IMR-90 (cell line): ENCODE results near the gene GNA14. TPM values are rescaled to one million over a fixed set of nuclear protein-coding genes. Genes with fewer than 3 reads are reported as not detected.

ENCODE experiments used
- ATAC-seq: fragments of 200-7000 bp; cut with Tn5 transposase; 2 replicates; pipeline ENCODE4 v1.9.1; 2020; ENCODE audit warnings: low read depth, mild to moderate bottlenecking, moderate library complexity
- BruUV-seq: library from RNA; stranded (reverse); fragments of 400-500 nt; replicated peaks from 2 replicates; lab custom pipeline; 2021; lab: Mats Ljungman, UMichigan
- CTCF ChIA-PET: fragments of 300-600 bp; formaldehyde crosslinking; extraction: SDS; loops from one replicate; lab custom pipeline; 2021; ENCODE audit warnings: antibody characterized with exemption; lab: Yijun Ruan, JAX
- POLR2A ChIA-PET: fragments of 300-600 bp; sonication (Branson Sonifier 250); formaldehyde crosslinking; loops from one replicate; lab custom pipeline; 2022; ENCODE audit warnings: antibody characterized with exemption; ENCODE audit not compliant: unreplicated experiment; lab: Charles Lee
- DNase-seq: peaks from one replicate; pipeline ENCODE4 v3.0.0; 2013
- H2AFZ ChIP-seq: replicated peaks from 2 replicates; pipeline ENCODE3; 2013; ENCODE audit warnings: low read length, mild to moderate bottlenecking; ENCODE audit not compliant: poor library complexity
- H2AK5ac ChIP-seq: 2 replicates; pipeline ENCODE4 v1.6.1; 2013; ENCODE audit warnings: low read depth, low read length, inconsistent platforms
- H2AK9ac ChIP-seq: replicated peaks from 2 replicates; pipeline ENCODE3; 2013; ENCODE audit warnings: mild to moderate bottlenecking, low read depth, low read length, moderate library complexity; ENCODE audit not compliant: poor library complexity
- H2BK120ac ChIP-seq: 2 replicates; pipeline ENCODE4 v1.6.1; 2013; ENCODE audit warnings: low read depth, low read length, inconsistent platforms
- H2BK15ac ChIP-seq: 3 replicates; pipeline ENCODE4 v1.6.1; 2013; ENCODE audit warnings: low read depth, low read length, inconsistent platforms
- H2BK20ac ChIP-seq: 2 replicates; pipeline ENCODE4 v1.6.1; 2013; ENCODE audit warnings: low read depth, mild to moderate bottlenecking, inconsistent platforms, low read length, moderate library complexity
- H2BK5ac ChIP-seq: 2 replicates; pipeline ENCODE4 v1.6.1; 2013; ENCODE audit warnings: mild to moderate bottlenecking, low read depth, low read length, inconsistent platforms; ENCODE audit not compliant: poor library complexity, severe bottlenecking
- H3K14ac ChIP-seq: replicated peaks from 2 replicates; pipeline ENCODE4 v1.6.1; 2013; ENCODE audit warnings: low read depth, low read length, inconsistent platforms
- H3K18ac ChIP-seq: 2 replicates; pipeline ENCODE4 v1.6.1; 2013; ENCODE audit warnings: low read depth, low read length, control low read depth
- H3K23ac ChIP-seq: 2 replicates; pipeline ENCODE4 v1.6.1; 2013; ENCODE audit warnings: low read depth, low read length, inconsistent platforms
- H3K27ac ChIP-seq: 2 replicates; pipeline ENCODE4 v1.5.1; 2013; ENCODE audit warnings: mild to moderate bottlenecking, control low read depth, low read length; ENCODE audit not compliant: insufficient read depth
- H3K27me3 ChIP-seq: 2 replicates; pipeline ENCODE4 v1.6.1; 2013; ENCODE audit warnings: low read length; ENCODE audit not compliant: control insufficient read depth, insufficient read depth
- H3K36me3 ChIP-seq: 2 replicates; pipeline ENCODE4 v1.6.1; 2013; ENCODE audit warnings: low read length, mixed read lengths; ENCODE audit not compliant: control insufficient read depth, insufficient read depth
- H3K4ac ChIP-seq: 2 replicates; pipeline ENCODE4 v1.6.1; 2013; ENCODE audit warnings: low read depth, low read length, inconsistent platforms
- H3K4me1 ChIP-seq: 2 replicates; pipeline ENCODE4 v1.6.1; 2013; ENCODE audit warnings: low read length, mixed read lengths; ENCODE audit not compliant: control insufficient read depth, insufficient read depth
- H3K4me2 ChIP-seq: 2 replicates; pipeline ENCODE4 v1.6.1; 2013; ENCODE audit warnings: low read depth, mild to moderate bottlenecking, control low read depth, low read length, moderate library complexity
- H3K4me3 ChIP-seq: 2 replicates; pipeline ENCODE4 v1.5.1; 2013; ENCODE audit warnings: low read depth, mild to moderate bottlenecking, control low read depth, low read length, moderate library complexity; ENCODE audit not compliant: insufficient read depth
- H3K56ac ChIP-seq: 2 replicates; pipeline ENCODE4 v1.6.1; 2013; ENCODE audit warnings: low read length, inconsistent platforms; ENCODE audit not compliant: insufficient read depth; ENCODE audit errors: extremely low read depth
- H3K79me1 ChIP-seq, 2 experiments: 2 replicates each; pipeline ENCODE4 v1.6.1; 2013; ENCODE audit warnings: low read length in 2 of 2, inconsistent platforms in 1 of 2, low read depth in 1 of 2
- H3K9ac ChIP-seq: 2 replicates; pipeline ENCODE4 v1.6.1; 2013; ENCODE audit warnings: low read depth, low read length, control low read depth
- H3K9me1 ChIP-seq: 2 replicates; pipeline ENCODE4 v1.6.1; 2013; ENCODE audit warnings: low read length, inconsistent platforms; ENCODE audit not compliant: insufficient read depth
- H3K9me3 ChIP-seq: 2 replicates; pipeline ENCODE4 v1.6.1; 2013; ENCODE audit warnings: low read length; ENCODE audit not compliant: control insufficient read depth, insufficient read depth
- H4K20me1 ChIP-seq: 2 replicates; pipeline ENCODE4 v1.6.1; 2013; ENCODE audit warnings: low read length, inconsistent platforms; ENCODE audit not compliant: insufficient read depth
- H4K5ac ChIP-seq: 2 replicates; pipeline ENCODE4 v1.6.1; 2013; ENCODE audit warnings: mild to moderate bottlenecking, low read depth, low read length, control low read depth
- H4K8ac ChIP-seq, 2 experiments: 2 replicates each; pipeline ENCODE4 v1.6.1; 2013; ENCODE audit warnings: low read depth in 2 of 2, low read length in 2 of 2, control low read depth in 1 of 2, inconsistent platforms in 1 of 2
- H4K91ac ChIP-seq: 2 replicates; pipeline ENCODE4 v1.6.1; 2013; ENCODE audit warnings: low read depth, low read length, inconsistent platforms; ENCODE audit not compliant: insufficient read depth
- BHLHE40 ChIP-seq: fragments of 150-350 bp; IDR thresholded peaks from 2 replicates; pipeline ENCODE4 v1.6.1; 2016; ENCODE audit warnings: mild to moderate bottlenecking, low read depth, low read length
- CEBPB ChIP-seq: IDR thresholded peaks from 2 replicates; pipeline ENCODE4 v1.6.1; 2012; ENCODE audit warnings: low read depth, low read length, improper control_type of control experiment
- CTCF ChIP-seq: conservative IDR thresholded peaks from 2 replicates; pipeline ENCODE4 v1.5.1; 2012; ENCODE audit warnings: mild to moderate bottlenecking, low read depth, low read length, improper control_type of control experiment
- ELK1 ChIP-seq: fragments of 150-350 bp; IDR thresholded peaks from 2 replicates; pipeline ENCODE4 v1.6.1; 2016; ENCODE audit warnings: low read depth, mild to moderate bottlenecking, low read length, moderate library complexity, borderline replicate concordance
- FOS ChIP-seq: fragments of 150-350 bp; IDR thresholded peaks from 2 replicates; pipeline ENCODE4 v1.6.1; 2016; ENCODE audit warnings: low read depth, low read length
- MAFK ChIP-seq: IDR thresholded peaks from 2 replicates; pipeline ENCODE4 v1.6.1; 2012; ENCODE audit warnings: low read depth, low read length, improper control_type of control experiment
- MAZ ChIP-seq: IDR thresholded peaks from 2 replicates; pipeline ENCODE4 v1.6.1; 2012; ENCODE audit warnings: low read depth, mild to moderate bottlenecking, low read length, improper control_type of control experiment, moderate library complexity, borderline replicate concordance
- NFE2L2 ChIP-seq: fragments of 150-350 bp; IDR thresholded peaks from 2 replicates; pipeline ENCODE4 v1.6.1; 2016; ENCODE audit warnings: low read depth, mild to moderate bottlenecking, low read length
- POLR2A ChIP-seq: IDR thresholded peaks from 2 replicates; pipeline ENCODE4 v1.6.1; 2012; ENCODE audit warnings: mild to moderate bottlenecking, low read depth, low read length
- RAD21 ChIP-seq: IDR thresholded peaks from 2 replicates; pipeline ENCODE4 v1.6.1; 2012; ENCODE audit warnings: low read length, improper control_type of control experiment
- RCOR1 ChIP-seq: IDR thresholded peaks from 2 replicates; pipeline ENCODE4 v1.6.1; 2012; ENCODE audit warnings: mild to moderate bottlenecking, low read length, improper control_type of control experiment; ENCODE audit not compliant: insufficient replicate concordance
- USF2 ChIP-seq: fragments of 150-350 bp; IDR thresholded peaks from 2 replicates; pipeline ENCODE4 v1.6.1; 2017; ENCODE audit warnings: mild to moderate bottlenecking, antibody characterized with exemption, low read length, low read depth
- whole genome bisulfite sequencing, 2 experiments: methylation state at CpG; one replicate each; pipeline versions ENCODE4 v1.1.5 to v1.1.7; 2013; ENCODE audit warnings: missing lambda C conversion rate in 2 of 2; ENCODE audit not compliant: insufficient read length in 1 of 2; ENCODE audit errors: extremely low coverage in 2 of 2; 5-methylcytosine and 5-hydroxymethylcytosine counted together
- dilution Hi-C: fragments of 300-500 bp; cut with HindIII; formaldehyde crosslinking; loops from one replicate; pipeline ENCODE4 v1.14.3; 2018; ENCODE audit warnings: low sequenced_read_pairs; ENCODE audit not compliant: unreplicated experiment
- in situ Hi-C: fragments of 300-500 bp; cut with MboI; formaldehyde crosslinking; loops from 3 replicates; pipeline ENCODE4 v1.14.3; 2019; ENCODE audit warnings: low sequenced_read_pairs, inconsistent platforms, mixed read lengths
- intact Hi-C: fragments of 100-400 bp; cut with micrococcal nuclease; formaldehyde crosslinking; loops from 2 replicates; pipeline ENCODE4 v1.10.0; 2022
- polyA plus RNA-seq, 3 experiments: library from polyadenylated mRNA; depleted of rRNA; stranded (reverse); fragments of >200 nt; gene quantifications; 2 replicates each; pipeline ENCODE4 v1.2.3, GENCODE V29; 2012; ENCODE audit warnings: low replicate concordance in 1 of 3
- total RNA-seq: library from RNA; depleted of rRNA; stranded (reverse); fragments of >200 nt; gene quantifications from 2 replicates; pipeline ENCODE4 v1.2.3, GENCODE V29; 2012

The GNA14 gene
- total and polyA plus RNA-seq, 2 of the 4 experiments (the other 2 are of a cell fraction) = under 0.01 to 0.03 TPM

GRCh38 chr9:77554586-77555105 lies 93.5 kb downstream of the GNA14 start:
- H3K27ac ChIP-seq = no peak overlapping the region
- intact Hi-C loops = no loop called here
- peaks cover 2% of the 10 kb centered on the region; the same call in 1 of the 2 replicates for H3K27me3 ChIP-seq
- H3K4me3 ChIP-seq = no peak overlapping the region
- no peak overlapping the region for H4K8ac ChIP-seq
- no peak overlapping the region for H3K4me2 ChIP-seq
- H3K9me1 ChIP-seq = no peaks in the 10 kb centered on the region
- in situ Hi-C loops = no loop called here
- no peak overlapping the region for H4K91ac ChIP-seq
- no peak overlapping the region for H3K18ac ChIP-seq
- no peak overlapping the region for H3K9ac ChIP-seq
- no peak overlapping the region for H3K56ac ChIP-seq
- POLR2A ChIA-PET = no interaction called here
- no peaks in the 10 kb centered on the region for H4K20me1 ChIP-seq
- H2AFZ ChIP-seq = no peak overlapping the region
- no peak overlapping the region for H2BK120ac ChIP-seq
- H3K9me3 ChIP-seq = no peaks in the 10 kb centered on the region
- no CpG with 5 or more reads among the region's 2 CpGs for WGBS, 2 experiments
- H3K4me1 ChIP-seq = no peaks in the 10 kb centered on the region
- CTCF ChIA-PET = no interaction called here
- no peak overlapping the region for H2AK5ac ChIP-seq
- dilution Hi-C loops = no loop called here
- H2BK20ac ChIP-seq = no peak overlapping the region
- H3K4ac ChIP-seq = no peak overlapping the region
- no peaks in the 10 kb centered on the region for H3K36me3 ChIP-seq
- no TSS peak for BruUV-seq
- no peaks in the 10 kb centered on the region for H3K79me1 ChIP-seq
- DNase-seq (no peak), ATAC-seq (no peak)
- no peak for TF ChIP-seq FOS
- TF ChIP-seq CEBPB = no peak
- TF ChIP-seq NFE2L2 = no peak
- TF ChIP-seq POLR2A = no peak
- no peak for TF ChIP-seq RCOR1
- no peak for TF ChIP-seq MAZ
- TF ChIP-seq MAFK = no peak
- TF ChIP-seq BHLHE40 = no peak
- TF ChIP-seq RAD21 = no peak
- no peak for TF ChIP-seq ELK1
- no peak for TF ChIP-seq CTCF
- no peak for TF ChIP-seq USF2
- H3K14ac ChIP-seq = no peak overlapping the region
- H2BK5ac ChIP-seq = no peak overlapping the region
- no peak overlapping the region for H4K5ac ChIP-seq
- H2BK15ac ChIP-seq = no peak overlapping the region
- no peak overlapping the region for H3K23ac ChIP-seq
- H2AK9ac ChIP-seq = no peak overlapping the region
